Sigmoid colon (tissue), 4 donors: ENCODE results near the gene EIF3A.

ENCODE experiments used
- CTCF ChIP-seq, 4 experiments: fragments of 450-650 bp in 3 of 4; fragments of 200-600 bp in 1 of 4; IDR thresholded peaks; one replicate each; pipeline ENCODE4 v1.5.1; 2016 to 2019; ENCODE audit warnings: antibody characterized with exemption in 4 of 4, mild to moderate bottlenecking in 3 of 4, moderate library complexity in 2 of 4
- EP300 ChIP-seq, 4 donors: sonication (generic); formaldehyde crosslinking; IDR thresholded peaks; one replicate each; pipeline ENCODE4 v1.6.1; 2017; ENCODE audit warnings: antibody characterized with exemption in 4 of 4
- POLR2A ChIP-seq, 2 donors: fragments of 450-650 bp; IDR thresholded peaks; one replicate each; pipeline ENCODE4 v1.6.1; 2016; ENCODE audit warnings: antibody characterized with exemption in 2 of 2, mild to moderate bottlenecking in 2 of 2, moderate library complexity in 2 of 2
- POLR2AphosphoS5 ChIP-seq, 4 donors: sonication (generic); formaldehyde crosslinking; IDR thresholded peaks; one replicate each; pipeline ENCODE4 v1.6.1; 2017; ENCODE audit warnings: antibody characterized with exemption in 4 of 4

- TF ChIP-seq CTCF (IDR thresholded peaks at IDR 0.05) (no peak), POLR2AphosphoS5 (IDR thresholded peaks at IDR 0.05) (no peak), POLR2A (IDR thresholded peaks at IDR 0.05) (no peak), EP300 (IDR thresholded peaks at IDR 0.05) (no peak)
Measured at GRCh38 chr10:119104654-119105015, 24.0 kb upstream of the EIF3A start.
